Measurements from ENCODE around the gene BDKRB2. TPM values are rescaled to one million over a fixed set of nuclear protein-coding genes. Genes with fewer than 3 reads are reported as not detected.

BDKRB2 gene
- total and polyA plus RNA-seq, 2 of the 4 experiments (the other 2 are of a cell fraction) = 60.9 to 73.1 TPM

- dilution Hi-C loops (cut with HindIII; ENCODE audit: low sequenced_read_pairs, unreplicated experiment) = no loop called here
- no peak overlapping the region for H2BK15ac ChIP-seq (ENCODE audit: low read depth, low read length)
- no peak overlapping the region for H4K5ac ChIP-seq (ENCODE audit: low read depth, low read length)
- no peak overlapping the region for H3K27ac ChIP-seq (ENCODE audit: insufficient read depth, low read length)
- H3K9me1 ChIP-seq (ENCODE audit: insufficient read depth, low read length) = peaks cover 30% of the 10 kb centered on the region
- peaks cover 14% of the 10 kb centered on the region for H3K9me3 ChIP-seq (ENCODE audit: control insufficient read depth, insufficient read depth, low read length)
- intact Hi-C loops (cut with micrococcal nuclease) = no loop called here
- no peak overlapping the region for H3K9ac ChIP-seq (ENCODE audit: low read depth, low read length)
- H3K23ac ChIP-seq (ENCODE audit: low read depth, low read length) = no peak overlapping the region
- no peak for TF ChIP-seq RAD21 (IDR thresholded peaks at IDR 0.05; ENCODE audit: low read length)
- TF ChIP-seq SMC3 (IDR thresholded peaks at IDR 0.05; ENCODE audit: low read depth, low read length) = no peak
- TF ChIP-seq FOS (IDR thresholded peaks at IDR 0.05; ENCODE audit: low read depth, low read length) = peak; percentile 60; the same call in 1 of the 2 replicates
- no peak for TF ChIP-seq MAFK (IDR thresholded peaks at IDR 0.05; ENCODE audit: low read depth, low read length)
- TF ChIP-seq USF2 (IDR thresholded peaks at IDR 0.05; ENCODE audit: low read depth, low read length) = no peak
- TF ChIP-seq BHLHE40 (IDR thresholded peaks at IDR 0.05; ENCODE audit: low read depth, low read length) = no peak
- TF ChIP-seq MAZ (IDR thresholded peaks at IDR 0.05; ENCODE audit: borderline replicate concordance, low read depth, low read length) = no peak
- TF ChIP-seq CHD1 (IDR thresholded peaks at IDR 0.05; ENCODE audit: low read depth, low read length) = no peak
- no TSS peak for BruUV-seq (replicated peaks)
- H2AK5ac ChIP-seq (ENCODE audit: low read depth, low read length) = no peak overlapping the region
- DNase-seq (peak; percentile 48), ATAC-seq (ENCODE audit: low read depth) (no peak)
- H3K4me1 ChIP-seq (ENCODE audit: control insufficient read depth, insufficient read depth, low read length) = peaks cover 29% of the 10 kb centered on the region
- no peak overlapping the region for H3K56ac ChIP-seq (ENCODE audit: extremely low read depth, insufficient read depth, low read length)
- H3K27me3 ChIP-seq (ENCODE audit: control insufficient read depth, insufficient read depth, low read length) = no peaks in the 10 kb centered on the region
- H2BK5ac ChIP-seq (ENCODE audit: low read depth, low read length, poor library complexity, severe bottlenecking) = no peak overlapping the region
- H3K18ac ChIP-seq (ENCODE audit: low read depth, low read length) = peak overlapping the region; percentile 33; the same call in 1 of the 2 replicates
- no peak overlapping the region for H3K14ac ChIP-seq (replicated peaks; ENCODE audit: low read depth, low read length)
- H2BK20ac ChIP-seq (ENCODE audit: low read depth, low read length) = no peak overlapping the region
- no peak overlapping the region for H3K4me3 ChIP-seq (ENCODE audit: insufficient read depth, low read depth, low read length)
- no peak overlapping the region for H4K91ac ChIP-seq (ENCODE audit: insufficient read depth, low read depth, low read length)
- peaks cover 75% of the 10 kb centered on the region for H4K20me1 ChIP-seq (ENCODE audit: insufficient read depth, low read length)
- no peak overlapping the region for H4K8ac ChIP-seq (ENCODE audit: low read depth in 2 of 2, low read length in 2 of 2)
- no peak overlapping the region for H2AK9ac ChIP-seq (replicated peaks; ENCODE audit: low read depth, low read length, poor library complexity)
- H3K36me3 ChIP-seq (ENCODE audit: control insufficient read depth, insufficient read depth, low read length) = peaks cover 84% of the 10 kb centered on the region
- no peak overlapping the region for H3K4ac ChIP-seq (ENCODE audit: low read depth, low read length)
- H2AFZ ChIP-seq (replicated peaks; ENCODE audit: low read length, poor library complexity) = no peak overlapping the region
- in situ Hi-C loops (cut with MboI; ENCODE audit: low sequenced_read_pairs) = no loop called here
- POLR2A ChIA-PET (ENCODE audit: unreplicated experiment) = no interaction called here
- CTCF ChIA-PET = no interaction called here
- no peak overlapping the region for H2BK120ac ChIP-seq (ENCODE audit: low read depth, low read length)
- peaks cover 60 to 94% of the 10 kb centered on the region in 2 experiments for H3K79me1 ChIP-seq (ENCODE audit: low read depth in 1 of 2, low read length in 2 of 2)
- no peak overlapping the region for H3K4me2 ChIP-seq (ENCODE audit: low read depth, low read length)
Measured at GRCh38 chr14:96212140-96212539, 7.5 kb downstream of the BDKRB2 start.

All from IMR-90 (cell line).